ENCODE measurements around the gene ANKRD40CL.

Gene ANKRD40CL

GRCh38 chr17:50783905-50784304, 16.6 kb upstream of the ANKRD40CL start:
- TF ChIP-seq, protein P1, sequence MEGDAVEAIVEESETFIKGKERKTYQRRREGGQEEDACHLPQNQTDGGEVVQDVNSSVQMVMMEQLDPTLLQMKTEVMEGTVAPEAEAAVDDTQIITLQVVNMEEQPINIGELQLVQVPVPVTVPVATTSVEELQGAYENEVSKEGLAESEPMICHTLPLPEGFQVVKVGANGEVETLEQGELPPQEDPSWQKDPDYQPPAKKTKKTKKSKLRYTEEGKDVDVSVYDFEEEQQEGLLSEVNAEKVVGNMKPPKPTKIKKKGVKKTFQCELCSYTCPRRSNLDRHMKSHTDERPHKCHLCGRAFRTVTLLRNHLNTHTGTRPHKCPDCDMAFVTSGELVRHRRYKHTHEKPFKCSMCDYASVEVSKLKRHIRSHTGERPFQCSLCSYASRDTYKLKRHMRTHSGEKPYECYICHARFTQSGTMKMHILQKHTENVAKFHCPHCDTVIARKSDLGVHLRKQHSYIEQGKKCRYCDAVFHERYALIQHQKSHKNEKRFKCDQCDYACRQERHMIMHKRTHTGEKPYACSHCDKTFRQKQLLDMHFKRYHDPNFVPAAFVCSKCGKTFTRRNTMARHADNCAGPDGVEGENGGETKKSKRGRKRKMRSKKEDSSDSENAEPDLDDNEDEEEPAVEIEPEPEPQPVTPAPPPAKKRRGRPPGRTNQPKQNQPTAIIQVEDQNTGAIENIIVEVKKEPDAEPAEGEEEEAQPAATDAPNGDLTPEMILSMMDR (IDR thresholded peaks at IDR 0.05; ENCODE audit: borderline replicate concordance, control extremely low read depth, extremely low read depth, insufficient read depth, missing control alignments): no peak
- in situ Hi-C loops (cut with MboI; ENCODE audit: low sequenced_read_pairs, unreplicated experiment): no loop called here
- no peak for DNase-seq (ENCODE audit: low spot score)

GRCh38 chr17:50783193-50783660, 15.9 kb upstream of the ANKRD40CL start:
- in situ Hi-C loops (cut with MboI; ENCODE audit: low sequenced_read_pairs, unreplicated experiment): no loop called here
- peak; percentile 91 for DNase-seq (ENCODE audit: low spot score)
- TF ChIP-seq, protein P1 (IDR thresholded peaks at IDR 0.05; ENCODE audit: borderline replicate concordance, control extremely low read depth, extremely low read depth, insufficient read depth, missing control alignments): peak; percentile 98

DNA sequence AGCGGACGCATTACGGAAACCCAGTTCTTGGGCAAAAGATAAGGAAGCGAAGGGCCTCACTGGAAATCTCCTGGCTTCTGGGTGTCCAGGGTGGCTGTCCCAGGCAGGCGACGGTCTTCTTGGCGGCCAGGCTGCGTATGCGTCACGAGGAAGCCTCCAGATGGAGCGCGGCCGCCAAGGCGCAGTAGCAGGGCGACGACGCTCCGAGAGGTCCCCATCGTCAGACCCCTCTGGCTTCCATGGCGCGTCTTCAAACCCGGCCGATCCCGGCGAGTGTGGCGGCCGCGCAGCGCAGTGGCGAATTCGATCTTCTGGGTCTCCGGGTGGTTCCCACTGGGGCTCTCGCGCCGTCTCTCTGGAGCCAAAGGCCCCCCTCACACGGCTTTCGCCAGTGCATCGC, 13.8 kb upstream of the ANKRD40CL start:
- TF ChIP-seq, protein P1 (IDR thresholded peaks at IDR 0.05; ENCODE audit: borderline replicate concordance, control extremely low read depth, extremely low read depth, insufficient read depth, missing control alignments): no peak
- in situ Hi-C loops (cut with MboI; ENCODE audit: low sequenced_read_pairs, unreplicated experiment): no loop called here

GRCh38 chr17:50779747-50780353, 12.5 kb upstream of the ANKRD40CL start:
- in situ Hi-C loops (cut with MboI; ENCODE audit: low sequenced_read_pairs, unreplicated experiment): no loop called here
- TF ChIP-seq, protein P1 (IDR thresholded peaks at IDR 0.05; ENCODE audit: borderline replicate concordance, control extremely low read depth, extremely low read depth, insufficient read depth, missing control alignments): no peak
- DNase-seq (ENCODE audit: low spot score): no peak

More for the DNA sequence above, 13.8 kb upstream of the ANKRD40CL start:
- DNase-seq (ENCODE audit: low spot score): no peak

GRCh38 chr17:50778988-50779387, 11.7 kb upstream of the ANKRD40CL start:
- no peak for DNase-seq (ENCODE audit: low spot score)
- in situ Hi-C loops (cut with MboI; ENCODE audit: low sequenced_read_pairs, unreplicated experiment): no loop called here
- TF ChIP-seq, protein P1 (IDR thresholded peaks at IDR 0.05; ENCODE audit: borderline replicate concordance, control extremely low read depth, extremely low read depth, insufficient read depth, missing control alignments): no peak

- no peak for DNase-seq (ENCODE audit: low spot score)
- TF ChIP-seq, protein P1 (IDR thresholded peaks at IDR 0.05; ENCODE audit: borderline replicate concordance, control extremely low read depth, extremely low read depth, insufficient read depth, missing control alignments): no peak
- in situ Hi-C loops (cut with MboI; ENCODE audit: low sequenced_read_pairs, unreplicated experiment): no loop called here
Observed at GRCh38 chr17:50778471-50778870, 11.2 kb upstream of the ANKRD40CL start.

All from GM13976 (cell line).